Heart left ventricle (tissue), 16 donors: ENCODE results near the gene RRAGC. TPM values are rescaled to one million over a fixed set of nuclear protein-coding genes. Genes with fewer than 3 reads are reported as not detected.
"Not testable (repeated sequence)": the region's sequence is repeated elsewhere in the genome, so short reads cannot be mapped to it uniquely, and the experiment has no call there.

ENCODE experiments used
- ATAC-seq, 4 donors: fragments of 200-7000 bp; cut with Tn5 transposase; one replicate each; pipeline ENCODE4 v1.9.1; 2020 to 2022; ENCODE audit warnings: moderate library complexity in 4 of 4, mild to moderate bottlenecking in 3 of 4, moderate number of reproducible peaks in 1 of 4
- DNase-seq, 5 donors: peaks; one replicate each; pipeline ENCODE4 v3.0.0-alpha.2; 2020
- H3K27ac ChIP-seq, 12 donors: fragments of 200-600 bp; sonication (generic) in 4 of 12; one replicate each; pipeline versions ENCODE4 v1.5.0 to v1.8.0; 2016 to 2022; ENCODE audit warnings: mild to moderate bottlenecking in 2 of 12
- H3K27me3 ChIP-seq, 9 donors: fragments of 200-600 bp; sonication (generic) in 2 of 9; one replicate each; pipeline versions ENCODE4 v1.5.1 to v1.8.0; 2016 to 2022; ENCODE audit warnings: mild to moderate bottlenecking in 3 of 9
- H3K36me3 ChIP-seq, 9 donors: fragments of 200-600 bp; sonication (generic) in 2 of 9; one replicate each; pipeline versions ENCODE4 v1.5.0 to v1.8.0; 2018 to 2022; ENCODE audit warnings: mild to moderate bottlenecking in 2 of 9
- H3K4me1 ChIP-seq, 12 donors: fragments of 200-600 bp; sonication (generic) in 4 of 12; one replicate each; pipeline versions ENCODE4 v1.5.0 to v1.8.0; 2016 to 2022; ENCODE audit warnings: mild to moderate bottlenecking in 3 of 12
- H3K4me3 ChIP-seq, 12 donors: fragments of 200-600 bp; sonication (generic) in 4 of 12; one replicate each; pipeline versions ENCODE4 v1.5.0 to v1.8.0; 2017 to 2022; ENCODE audit warnings: mild to moderate bottlenecking in 9 of 12, moderate library complexity in 4 of 12
- H3K9me3 ChIP-seq, 12 donors: fragments of 200-600 bp; sonication (generic) in 4 of 12; one replicate each; pipeline versions ENCODE4 v1.5.0 to v1.8.0; 2016 to 2022; ENCODE audit warnings: mild to moderate bottlenecking in 1 of 12
- CTCF ChIP-seq, 12 donors: fragments of 200-600 bp; sonication (generic) in 4 of 12; IDR thresholded peaks; one replicate each; pipeline versions ENCODE4 v1.5.0 to v1.8.0; 2018 to 2022; ENCODE audit warnings: antibody characterized with exemption in 12 of 12, mild to moderate bottlenecking in 5 of 12
- POLR2A ChIP-seq, 2 donors: fragments of 450-650 bp; IDR thresholded peaks; one replicate each; pipeline ENCODE4 v1.6.1; 2017; ENCODE audit warnings: antibody characterized with exemption in 2 of 2, mild to moderate bottlenecking in 2 of 2, moderate library complexity in 2 of 2
- WGBS, 4 donors: extraction: QIAGEN DNeasy Blood & Tissue Kit in 2 of 4; methylation state at CpG; one replicate each; pipeline versions ENCODE4 v1.1.5 to v1.1.7; 2013 to 2018; 5-methylcytosine and 5-hydroxymethylcytosine counted together
- intact Hi-C, 10 donors: fragments of 100-400 bp; cut with DNase I; formaldehyde crosslinking; loops; one replicate each; pipeline versions ENCODE4 v1.11.1 to v1.14.2; 2022
- polyA plus RNA-seq, 2 donors: library from polyadenylated mRNA; stranded (reverse); fragments of 200-250 nt; gene quantifications; one replicate each; pipeline ENCODE4 v1.2.3, GENCODE V29; 2013
- total RNA-seq, 9 donors: library from RNA; depleted of rRNA in 2 of 9; stranded (reverse); fragments of >200 nt in 2 of 9; fragmentation: NEBNext Ultra II Directional in 3 of 9; extraction: Animal tissue kit (Norgen Biotek cat#: 25700) in 3 of 9; gene quantifications; one replicate each; pipeline versions ENCODE4 v1.1.0 to v1.2.4, GENCODE V29; 2016 to 2023
- donor health status: ischemic (EF 13 %, LVEDD 7.1; RV severe dilation, severe dysfunction).
- donor health status: healthy with polysubstance abuse.
- donor health status: DM: no; HTN: yes; CAD: no.
- donor health status: DM: no; HTN: no; CAD: no.
- donor health status: ischemic (EF 25% LVEDD 6.9; RV normal size, moderate dysfunction).
- donor health status: ischemic (EF 25% LVEDD 5.7; RV mildly dilated, moderate dysfunction).
- donor health status: healthy.
- donor health status: DM: yes; HTN: yes; CAD: no.
- donor health status: ischemic (EF 35%, LVEDD 5.7; RV mildly dilated, moderate dysfunction).
- donor health status: nonischemic (EF 11% LVEDD 7.7; RV severe dilation, severe dysfunction).
- donor health status: DM: yes; HTN: yes; CAD: no.
- donor health status: PGD.
- donor health status: ischemic (EF 29% LVEDD 5.4; RV normal size, mild dysfunction).
- donor health status: nonischemic (EF 23%, LVEDD 6.1; RV moderate dilation, normal function).

RRAGC gene
- total and polyA plus RNA-seq, 11 donors: 8.6 to 32.8 (median 22.3) TPM

GRCh38 chr1:38814444-38814983 is 45.1 kb downstream of the RRAGC start:
- Histone ChIP-seq H3K27me3 (peaks cover 34 to 96% (median 59%) of the 10 kb centered on the region in 9 donors), H3K36me3 (no peaks in the 10 kb centered on the region), H3K4me1 (peaks cover 3 to 12% (median 8%) of the 10 kb centered on the region in 12 donors), H3K4me3 (no peak overlapping the region), H3K9me3 (peaks cover 0 to 10% (median 0%) of the 10 kb centered on the region in 12 donors), H3K27ac (no peak overlapping the region)
- 51 to 66% (median 54%) methylated on average over 7 of the region's 7 CpGs for WGBS, 4 donors
- intact Hi-C loops: loop anchor here in 2 of 10 donors (10.0 kb wide), 2 partner anchors 450 to 770 kb away; partner anchors contain the start of gene POU3F1 (in 1 of the 2)
- TF ChIP-seq CTCF (IDR thresholded peaks at IDR 0.05) (no peak), POLR2A (IDR thresholded peaks at IDR 0.05) (no peak)
- ATAC-seq (no peak), DNase-seq (no peak)

- 59 to 62% (median 60%) methylated on average over 5 of the region's 5 CpGs for WGBS, 4 donors
- Histone ChIP-seq H3K4me1 (peaks cover 0 to 4% (median 2%) of the 10 kb centered on the region in 12 donors), H3K27me3 (peaks cover 19 to 93% (median 48%) of the 10 kb centered on the region in 9 donors), H3K4me3 (no peak overlapping the region), H3K36me3 (no peaks in the 10 kb centered on the region), H3K9me3 (peaks cover 0 to 10% (median 0%) of the 10 kb centered on the region in 12 donors), H3K27ac (no peak overlapping the region)
- TF ChIP-seq POLR2A (IDR thresholded peaks at IDR 0.05) (no peak), CTCF (IDR thresholded peaks at IDR 0.05) (no peak)
- intact Hi-C loops: loop anchor here in 2 of 10 donors (10.0 kb wide), 2 partner anchors 448 to 768 kb away; partner anchors contain the start of gene POU3F1 (in 1 of the 2)
- no peak for ATAC-seq
- DNase-seq: no peak
Measured at GRCh38 chr1:38812981-38813380, 46.6 kb downstream of the RRAGC start.

- H3K9me3 ChIP-seq, ATAC-seq, H3K36me3 ChIP-seq, H3K4me1 ChIP-seq, H3K4me3 ChIP-seq, DNase-seq, H3K27ac ChIP-seq: not testable (repeated sequence)
- intact Hi-C loops: loop anchor here in 2 of 10 donors (10.0 kb wide), 2 partner anchors 447 to 767 kb away; partner anchors contain the start of gene POU3F1 (in 1 of the 2)
- WGBS, 4 donors: 73 to 87% (median 85%) methylated on average over 3 to 4 of the region's 4 CpGs
- H3K27me3 ChIP-seq: peaks cover 5 to 91% (median 37%) of the 10 kb centered on the region in 9 donors
Measured at GRCh38 chr1:38811466-38811865, 48.1 kb downstream of the RRAGC start.

GRCh38 chr1:38806090-38806489 is 53.5 kb downstream of the RRAGC start:
- ATAC-seq: no peak
- Histone ChIP-seq H3K36me3 (no peaks in the 10 kb centered on the region), H3K27me3 (peaks cover 13 to 93% (median 43%) of the 10 kb centered on the region in 9 donors), H3K4me1 (peaks cover 0 to 12% (median 0%) of the 10 kb centered on the region in 12 donors), H3K27ac (no peak overlapping the region), H3K4me3 (no peak overlapping the region), H3K9me3 (no peaks in the 10 kb centered on the region)
- 96 to 100% (median 99%) methylated on average over 1 of the region's 1 CpG for WGBS, 4 donors
- intact Hi-C loops: no loop called here
- DNase-seq: no peak
- no peak for TF ChIP-seq POLR2A (IDR thresholded peaks at IDR 0.05)
- no peak for TF ChIP-seq CTCF (IDR thresholded peaks at IDR 0.05)
